HG02642 (cell line): ENCODE data around the gene CTNND1.

Experiments
- ATAC-seq: cut with Tn5 transposase; IDR thresholded peaks from one replicate; pipeline ENCODE4 v1.9.1; 2021; ENCODE audit warnings: mild to moderate bottlenecking; ENCODE audit not compliant: unreplicated experiment, poor library complexity

The CTNND1 gene

GRCh38 chr11:57867966-57868365, 106.4 kb downstream of the CTNND1 start:
- ATAC-seq, result no peak

- ATAC-seq, result no peak
These were observed 106.9 kb downstream of the CTNND1 start for GRCh38 chr11:57868491-57868890.
